GM18526 (cell line): ENCODE measurements around the gene TBC1D22A.

ENCODE experiments used
- POLR2A ChIP-seq: IDR thresholded peaks from 3 replicates; pipeline ENCODE4 v1.6.1; 2011; ENCODE audit not compliant: insufficient read length; ENCODE audit errors: extremely low read depth

Gene TBC1D22A

GRCh38 chr22:47204002-47204979 is 441.8 kb downstream of the TBC1D22A start:
- no peak for TF ChIP-seq POLR2A

- TF ChIP-seq POLR2A: no peak
Observed at GRCh38 chr22:47205081-47205491, 442.6 kb downstream of the TBC1D22A start.

- no peak for TF ChIP-seq POLR2A
Observed at GRCh38 chr22:47205554-47205953, 443.1 kb downstream of the TBC1D22A start.

GRCh38 chr22:47206164-47206563 is 443.7 kb downstream of the TBC1D22A start:
- no peak for TF ChIP-seq POLR2A

- TF ChIP-seq POLR2A: no peak
Observed at GRCh38 chr22:47206666-47207218, 444.3 kb downstream of the TBC1D22A start.

GRCh38 chr22:47207387-47207786 is 444.9 kb downstream of the TBC1D22A start:
- no peak for TF ChIP-seq POLR2A

GRCh38 chr22:47207846-47208554 is 445.6 kb downstream of the TBC1D22A start:
- no peak for TF ChIP-seq POLR2A

- no peak for TF ChIP-seq POLR2A
Observed at GRCh38 chr22:47208630-47209029, 446.2 kb downstream of the TBC1D22A start.

- no peak for TF ChIP-seq POLR2A
Observed at GRCh38 chr22:47209040-47209514, 446.6 kb downstream of the TBC1D22A start.

GRCh38 chr22:47209547-47210023 is 447.1 kb downstream of the TBC1D22A start:
- no peak for TF ChIP-seq POLR2A

- TF ChIP-seq POLR2A: no peak
Observed at GRCh38 chr22:47210112-47210657, 447.7 kb downstream of the TBC1D22A start.

GRCh38 chr22:47210686-47211085 is 448.2 kb downstream of the TBC1D22A start:
- no peak for TF ChIP-seq POLR2A

- TF ChIP-seq POLR2A: no peak
Observed at GRCh38 chr22:47213571-47214230, 451.3 kb downstream of the TBC1D22A start.

GRCh38 chr22:47215851-47216250 is 453.4 kb downstream of the TBC1D22A start:
- TF ChIP-seq POLR2A: no peak

GRCh38 chr22:47218671-47219070 is 456.2 kb downstream of the TBC1D22A start:
- no peak for TF ChIP-seq POLR2A

- no peak for TF ChIP-seq POLR2A
Observed at GRCh38 chr22:47219789-47220188, 457.3 kb downstream of the TBC1D22A start.
